ENCODE measurements around the gene AKR1D1.

The AKR1D1 gene

GRCh38 chr7:138166681-138167080 lies 90.4 kb downstream of the AKR1D1 start:
- no peak for DNase-seq (ENCODE audit: low read depth in 2 of 2)

GRCh38 chr7:138167222-138167621 lies 91.0 kb downstream of the AKR1D1 start:
- DNase-seq (ENCODE audit: low read depth in 2 of 2): no peak

- DNase-seq (ENCODE audit: low read depth in 2 of 2): no peak
Observed at GRCh38 chr7:138167869-138168296, 91.6 kb downstream of the AKR1D1 start.

Measured in stimulated activated CD8-positive, alpha-beta memory T cell treated with anti-CD3 and anti-CD28 coated beads, Interleukin-15, amount 100 ng/mL, for 4 hours (primary cell).